Osteocyte (in vitro differentiated cells): ENCODE measurements around the gene PLET1. TPM values are rescaled to one million over a fixed set of nuclear protein-coding genes. Genes with fewer than 3 reads are reported as not detected.

Experiments
- DNase-seq: peaks from one replicate; pipeline ENCODE4 v3.0.0; 2021; ENCODE audit warnings: mixed read lengths; ENCODE audit not compliant: unreplicated experiment; ENCODE audit errors: extremely low spot score
- H3K27ac Mint-ChIP-seq: one replicate; pipeline ENCODE4 v1.8.0; 2021; ENCODE audit warnings: mild to moderate bottlenecking, mixed read lengths; ENCODE audit not compliant: unreplicated experiment
- H3K27me3 Mint-ChIP-seq: one replicate; pipeline ENCODE4 v1.8.0; 2021; ENCODE audit warnings: mixed read lengths; ENCODE audit not compliant: unreplicated experiment
- H3K36me3 Mint-ChIP-seq: one replicate; pipeline ENCODE4 v1.8.0; 2021; ENCODE audit warnings: mixed read lengths; ENCODE audit not compliant: unreplicated experiment
- H3K4me1 Mint-ChIP-seq: one replicate; pipeline ENCODE4 v1.8.0; 2021; ENCODE audit warnings: mixed read lengths; ENCODE audit not compliant: unreplicated experiment
- H3K4me3 Mint-ChIP-seq: one replicate; pipeline ENCODE4 v1.8.0; 2021; ENCODE audit warnings: mild to moderate bottlenecking, moderate library complexity, mixed read lengths; ENCODE audit not compliant: unreplicated experiment
- H3K9me3 Mint-ChIP-seq: one replicate; pipeline ENCODE4 v1.8.0; 2021; ENCODE audit warnings: mixed read lengths; ENCODE audit not compliant: unreplicated experiment
- total RNA-seq: library from RNA; stranded (reverse); gene quantifications from 2 replicates; pipeline ENCODE4 v1.2.1, GENCODE V29; 2021
- TF ChIP-seq, protein P1 (sequence below): fragments of 200-600 bp; sonication (generic); IDR thresholded peaks from 2 replicates; pipeline ENCODE4 v1.5.0; 2021; ENCODE audit warnings: antibody characterized with exemption, mild to moderate bottlenecking, moderate library complexity

The PLET1 gene
- total RNA-seq, 1 donor from 2014 or later = not detected

- H3K4me3 Mint-ChIP-seq = no peak overlapping the region
- no peaks in the 10 kb centered on the region for H3K4me1 Mint-ChIP-seq
- no peak for DNase-seq
- H3K9me3 Mint-ChIP-seq = peaks cover 4% of the 10 kb centered on the region
- TF ChIP-seq, protein P1, sequence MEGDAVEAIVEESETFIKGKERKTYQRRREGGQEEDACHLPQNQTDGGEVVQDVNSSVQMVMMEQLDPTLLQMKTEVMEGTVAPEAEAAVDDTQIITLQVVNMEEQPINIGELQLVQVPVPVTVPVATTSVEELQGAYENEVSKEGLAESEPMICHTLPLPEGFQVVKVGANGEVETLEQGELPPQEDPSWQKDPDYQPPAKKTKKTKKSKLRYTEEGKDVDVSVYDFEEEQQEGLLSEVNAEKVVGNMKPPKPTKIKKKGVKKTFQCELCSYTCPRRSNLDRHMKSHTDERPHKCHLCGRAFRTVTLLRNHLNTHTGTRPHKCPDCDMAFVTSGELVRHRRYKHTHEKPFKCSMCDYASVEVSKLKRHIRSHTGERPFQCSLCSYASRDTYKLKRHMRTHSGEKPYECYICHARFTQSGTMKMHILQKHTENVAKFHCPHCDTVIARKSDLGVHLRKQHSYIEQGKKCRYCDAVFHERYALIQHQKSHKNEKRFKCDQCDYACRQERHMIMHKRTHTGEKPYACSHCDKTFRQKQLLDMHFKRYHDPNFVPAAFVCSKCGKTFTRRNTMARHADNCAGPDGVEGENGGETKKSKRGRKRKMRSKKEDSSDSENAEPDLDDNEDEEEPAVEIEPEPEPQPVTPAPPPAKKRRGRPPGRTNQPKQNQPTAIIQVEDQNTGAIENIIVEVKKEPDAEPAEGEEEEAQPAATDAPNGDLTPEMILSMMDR = no peak
- no peak overlapping the region for H3K27ac Mint-ChIP-seq
- H3K36me3 Mint-ChIP-seq = peaks cover 51% of the 10 kb centered on the region
- no peaks in the 10 kb centered on the region for H3K27me3 Mint-ChIP-seq
These were observed 24.8 kb downstream of the PLET1 start for GRCh38 chr11:112235750-112236390.

DNA sequence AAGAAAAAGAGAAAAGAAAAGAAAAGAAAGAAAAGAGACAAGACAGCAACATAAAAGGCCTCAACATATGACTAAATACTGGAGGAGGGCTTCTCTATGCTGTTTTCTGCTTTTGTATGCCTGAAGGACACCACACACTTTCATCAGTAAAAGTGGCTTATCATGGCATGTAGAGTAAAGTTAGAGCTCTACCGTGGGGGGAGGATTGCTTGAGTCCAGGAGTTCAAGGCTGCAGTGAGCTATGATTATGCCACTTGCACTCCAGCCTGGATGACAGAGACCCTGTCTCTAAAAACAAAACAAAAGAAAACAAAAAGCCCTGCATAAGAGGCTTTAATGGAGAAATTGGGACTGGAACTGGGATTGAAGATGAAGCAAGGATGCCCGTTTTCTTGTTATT lies 28.7 kb downstream of the PLET1 start:
- H3K4me3 Mint-ChIP-seq = no peak overlapping the region
- no peaks in the 10 kb centered on the region for H3K27me3 Mint-ChIP-seq
- H3K4me1 Mint-ChIP-seq = peaks cover 31% of the 10 kb centered on the region
- no peak for DNase-seq
- no peaks in the 10 kb centered on the region for H3K9me3 Mint-ChIP-seq
- peaks cover 49% of the 10 kb centered on the region for H3K36me3 Mint-ChIP-seq
- TF ChIP-seq, protein P1 = no peak
- H3K27ac Mint-ChIP-seq = no peak overlapping the region

DNA sequence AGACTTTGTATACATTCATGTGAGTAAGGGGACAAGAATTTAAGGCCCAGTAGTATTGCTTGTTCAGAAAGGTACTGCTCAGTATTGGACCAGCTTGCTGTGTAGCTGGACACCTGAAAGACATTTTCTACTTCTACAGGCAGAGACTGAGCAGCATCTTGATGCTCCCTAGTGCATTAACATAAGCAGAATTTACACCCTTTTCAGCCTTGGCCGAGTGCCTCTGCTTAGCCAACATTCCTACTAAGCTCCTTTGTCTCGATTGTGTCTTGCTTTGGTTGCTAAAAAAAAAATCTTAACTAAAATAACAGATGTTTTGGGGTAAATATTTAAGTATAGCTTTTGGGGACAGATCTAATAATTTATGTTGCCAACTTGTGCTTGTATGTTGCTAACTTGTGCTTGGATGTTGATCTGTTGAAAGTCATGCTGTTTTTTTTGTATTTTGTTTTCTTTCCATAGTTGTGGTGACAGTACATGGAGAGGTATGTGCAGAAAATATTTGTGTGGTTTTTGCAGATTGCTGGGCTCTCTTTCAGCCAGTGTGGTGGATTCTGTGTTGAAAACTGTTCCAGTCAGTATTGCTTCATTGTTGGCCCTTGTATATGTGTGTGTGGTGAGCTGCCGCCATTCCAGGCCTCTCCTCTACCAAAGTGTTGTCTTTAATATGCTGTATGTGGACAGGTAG lies 30.8 kb downstream of the PLET1 start:
- Mint-ChIP-seq H3K9me3 (no peaks in the 10 kb centered on the region), H3K4me1 (peaks cover 34% of the 10 kb centered on the region), H3K27ac (peak overlapping the region; percentile 56), H3K36me3 (peaks cover 33% of the 10 kb centered on the region), H3K4me3 (no peak overlapping the region), H3K27me3 (no peaks in the 10 kb centered on the region)
- TF ChIP-seq, protein P1 = no peak
- no peak for DNase-seq

GRCh38 chr11:112229159-112229558 lies 31.5 kb downstream of the PLET1 start:
- H3K27me3 Mint-ChIP-seq = no peaks in the 10 kb centered on the region
- H3K4me3 Mint-ChIP-seq = no peak overlapping the region
- DNase-seq = no peak
- H3K36me3 Mint-ChIP-seq = peaks cover 33% of the 10 kb centered on the region
- TF ChIP-seq, protein P1 = no peak
- H3K9me3 Mint-ChIP-seq = no peaks in the 10 kb centered on the region
- peak overlapping the region; percentile 56 for H3K27ac Mint-ChIP-seq
- peaks cover 34% of the 10 kb centered on the region for H3K4me1 Mint-ChIP-seq

DNA sequence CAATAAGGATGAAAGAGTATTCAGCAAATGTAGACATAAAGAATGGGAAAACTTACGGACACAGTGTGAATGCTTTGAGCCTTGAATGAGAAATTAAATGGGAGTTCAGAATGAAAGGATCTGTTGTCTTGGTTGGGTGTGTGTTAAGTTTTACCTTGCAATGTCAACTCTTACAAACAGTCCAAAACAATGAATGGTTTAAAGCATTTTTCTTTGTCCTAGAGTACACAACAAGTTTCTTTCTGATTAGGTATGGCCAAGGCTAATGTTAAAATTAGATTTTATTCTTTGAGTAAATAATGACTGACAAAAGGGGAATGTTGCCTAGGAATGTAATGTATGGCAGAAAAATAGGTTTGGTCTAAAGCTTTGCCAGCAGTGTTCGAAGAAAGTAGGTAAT lies 32.0 kb downstream of the PLET1 start:
- DNase-seq = no peak
- Mint-ChIP-seq H3K36me3 (peaks cover 30% of the 10 kb centered on the region), H3K27ac (no peak overlapping the region), H3K27me3 (no peaks in the 10 kb centered on the region), H3K9me3 (no peaks in the 10 kb centered on the region), H3K4me3 (no peak overlapping the region), H3K4me1 (peaks cover 34% of the 10 kb centered on the region)
- TF ChIP-seq, protein P1 = no peak
